AG09309 (cell line): Measurements from ENCODE around the gene HTR3D.

ENCODE experiments used
- DNase-seq: peaks from one replicate; pipeline ENCODE4 v3.0.0-alpha.2; 2010; ENCODE audit warnings: low read depth
- H3K4me3 ChIP-seq: 2 replicates; pipeline ENCODE4 v1.5.1; 2011; ENCODE audit warnings: mild to moderate bottlenecking, low read depth, low read length, moderate library complexity; ENCODE audit not compliant: control insufficient read depth
- TF ChIP-seq, protein P1 (sequence below): IDR thresholded peaks from 2 replicates; pipeline ENCODE4 v1.5.1; 2011; ENCODE audit warnings: mild to moderate bottlenecking, low read depth, low read length, inconsistent platforms; ENCODE audit not compliant: insufficient read depth, control insufficient read depth; ENCODE audit errors: missing control alignments

Gene HTR3D

DNA sequence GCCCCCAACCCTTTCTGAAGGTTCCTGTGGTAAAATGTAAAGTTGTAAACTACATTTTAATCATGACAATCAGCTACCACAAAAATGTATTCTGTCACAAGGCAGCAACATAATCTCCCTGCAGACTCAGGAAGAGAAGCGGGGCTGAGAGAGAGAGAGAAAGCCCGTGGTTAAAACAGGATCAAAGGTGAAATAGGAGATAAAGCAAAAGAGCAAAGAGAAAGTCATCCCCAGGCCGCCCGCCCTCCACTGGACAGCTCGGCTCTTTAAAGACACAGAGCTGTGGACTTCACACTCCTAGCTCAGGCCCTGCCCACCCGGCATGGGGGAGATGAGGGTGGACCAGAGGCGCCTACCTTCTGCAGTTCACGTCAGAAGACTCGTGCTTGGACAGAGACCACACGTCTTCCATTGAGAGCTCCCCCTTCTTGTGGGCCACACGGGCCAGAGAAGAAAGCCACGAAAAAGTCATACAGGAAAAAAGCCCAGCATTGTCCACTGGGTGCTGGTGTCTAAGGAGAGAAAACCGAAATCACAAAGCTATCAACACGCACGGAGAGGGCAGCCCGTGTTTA is 43.2 kb upstream of the HTR3D start:
- DNase-seq: peak; percentile 52
- TF ChIP-seq, protein P1, sequence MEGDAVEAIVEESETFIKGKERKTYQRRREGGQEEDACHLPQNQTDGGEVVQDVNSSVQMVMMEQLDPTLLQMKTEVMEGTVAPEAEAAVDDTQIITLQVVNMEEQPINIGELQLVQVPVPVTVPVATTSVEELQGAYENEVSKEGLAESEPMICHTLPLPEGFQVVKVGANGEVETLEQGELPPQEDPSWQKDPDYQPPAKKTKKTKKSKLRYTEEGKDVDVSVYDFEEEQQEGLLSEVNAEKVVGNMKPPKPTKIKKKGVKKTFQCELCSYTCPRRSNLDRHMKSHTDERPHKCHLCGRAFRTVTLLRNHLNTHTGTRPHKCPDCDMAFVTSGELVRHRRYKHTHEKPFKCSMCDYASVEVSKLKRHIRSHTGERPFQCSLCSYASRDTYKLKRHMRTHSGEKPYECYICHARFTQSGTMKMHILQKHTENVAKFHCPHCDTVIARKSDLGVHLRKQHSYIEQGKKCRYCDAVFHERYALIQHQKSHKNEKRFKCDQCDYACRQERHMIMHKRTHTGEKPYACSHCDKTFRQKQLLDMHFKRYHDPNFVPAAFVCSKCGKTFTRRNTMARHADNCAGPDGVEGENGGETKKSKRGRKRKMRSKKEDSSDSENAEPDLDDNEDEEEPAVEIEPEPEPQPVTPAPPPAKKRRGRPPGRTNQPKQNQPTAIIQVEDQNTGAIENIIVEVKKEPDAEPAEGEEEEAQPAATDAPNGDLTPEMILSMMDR: no peak
- H3K4me3 ChIP-seq: no peak overlapping the region

DNA sequence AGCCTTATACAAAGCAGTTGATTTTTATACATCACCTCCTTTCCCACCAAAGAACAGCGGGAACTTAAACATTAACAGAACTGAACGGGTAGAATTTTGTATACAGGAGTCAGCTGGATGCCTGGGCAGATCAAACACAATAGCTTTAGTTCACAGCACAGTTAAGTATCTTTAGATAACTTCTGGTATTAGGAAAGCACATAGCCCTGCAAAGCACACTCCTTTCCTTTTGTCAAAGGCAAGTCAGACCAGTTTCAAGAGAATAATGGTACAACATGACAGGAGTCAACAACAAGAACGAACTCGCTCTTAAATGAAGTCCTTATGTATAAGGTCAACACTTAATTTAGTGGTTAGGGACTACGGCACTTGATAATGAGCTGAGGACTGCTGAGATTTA is 40.1 kb upstream of the HTR3D start:
- TF ChIP-seq, protein P1: no peak
- H3K4me3 ChIP-seq: no peak overlapping the region
- no peak for DNase-seq

DNA sequence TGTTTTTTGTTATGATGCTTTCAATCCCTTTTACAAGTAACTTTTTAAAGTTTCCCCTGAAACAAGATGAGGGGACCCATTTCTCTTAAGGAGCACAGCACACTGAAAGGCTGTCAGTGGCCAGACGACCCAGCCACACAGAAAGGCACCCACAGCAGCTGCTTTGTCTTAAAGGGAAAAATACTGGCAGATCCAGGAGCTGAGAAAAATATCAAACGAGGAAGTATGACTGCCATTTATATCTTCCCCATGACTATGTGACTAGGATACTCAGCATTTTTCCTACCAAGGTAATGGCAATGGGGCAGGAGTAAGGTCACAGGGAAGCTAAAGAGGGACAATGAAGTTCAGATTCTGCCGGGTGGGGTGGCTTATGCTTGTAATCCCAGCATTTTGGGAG is 29.8 kb upstream of the HTR3D start:
- no peak for DNase-seq
- H3K4me3 ChIP-seq: no peak overlapping the region
- TF ChIP-seq, protein P1: no peak

DNA sequence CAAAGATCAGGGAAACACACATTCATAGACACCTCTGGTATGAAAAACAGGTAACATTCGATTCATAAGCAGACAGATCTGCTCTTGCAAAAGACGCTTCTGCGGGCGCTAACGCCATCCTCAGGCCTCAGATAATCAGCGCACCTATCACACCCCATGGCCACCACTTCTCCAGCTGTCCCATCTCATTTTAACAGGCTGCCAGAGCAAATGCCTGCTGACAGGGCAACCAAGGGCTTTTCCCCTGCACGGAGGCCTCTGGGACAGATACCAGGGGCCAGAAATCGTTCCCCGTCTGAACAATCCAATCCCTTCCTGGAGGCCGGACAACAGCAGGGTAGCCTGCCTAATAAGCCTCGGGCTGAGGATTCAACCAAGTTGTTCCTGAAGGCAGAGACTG is 29.1 kb upstream of the HTR3D start:
- no peak overlapping the region for H3K4me3 ChIP-seq
- TF ChIP-seq, protein P1: no peak
- DNase-seq: no peak

DNA sequence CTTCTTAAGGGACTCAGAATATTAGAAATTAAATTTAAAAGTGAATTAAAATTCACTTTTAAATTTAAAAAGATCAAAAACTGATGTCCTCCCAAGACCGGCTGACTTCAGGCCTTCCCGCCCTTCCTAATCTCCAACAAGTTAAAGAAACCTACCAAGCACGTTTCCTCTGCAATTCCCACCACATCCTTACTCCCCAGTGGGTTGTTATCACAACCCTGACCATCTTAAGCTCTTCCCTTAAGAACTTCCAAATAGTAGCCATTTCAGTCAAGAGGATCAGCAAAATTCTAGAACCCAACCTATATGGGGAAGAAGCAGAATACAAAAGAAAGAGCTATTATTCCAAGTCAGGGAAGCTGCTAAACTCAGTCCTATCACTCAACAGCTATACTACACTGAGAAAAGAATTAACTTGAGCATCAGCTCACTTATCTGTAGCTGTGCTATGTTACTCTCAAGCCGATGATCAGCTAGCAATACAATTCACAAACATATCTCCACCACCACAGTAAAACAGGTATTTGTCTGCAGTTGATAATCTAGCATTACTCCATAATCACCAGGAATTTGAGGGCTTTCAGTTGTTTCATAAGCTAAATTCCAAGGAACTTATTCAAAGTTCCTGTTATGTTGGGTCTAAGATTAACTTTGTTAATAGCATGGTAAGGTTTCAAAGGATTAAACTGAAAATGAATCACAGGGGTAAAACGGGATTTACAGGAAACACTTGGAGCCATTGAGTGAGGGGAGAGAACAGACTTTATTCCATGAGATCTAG is 28.2 kb upstream of the HTR3D start:
- H3K4me3 ChIP-seq: no peak overlapping the region
- TF ChIP-seq, protein P1: no peak
- DNase-seq: peak; percentile 63

DNA sequence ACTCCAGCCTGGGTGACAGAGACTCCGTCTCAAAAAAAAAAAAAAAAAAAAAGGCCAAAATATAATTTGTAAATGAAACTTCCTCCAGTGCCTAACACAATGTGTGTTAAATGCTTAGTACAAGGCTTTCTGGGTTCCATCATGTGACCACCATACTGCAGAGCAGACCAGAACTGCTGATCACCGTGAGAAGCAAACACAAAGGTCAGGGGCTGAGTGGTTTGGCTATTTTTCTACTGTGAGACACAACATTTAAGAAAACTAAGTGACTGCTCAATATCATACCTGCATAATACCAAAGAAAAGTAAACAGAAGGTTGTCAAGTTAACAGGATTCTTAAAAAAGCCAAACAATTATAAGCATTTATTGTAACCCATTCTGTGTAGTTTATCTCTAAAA is 27.1 kb upstream of the HTR3D start:
- TF ChIP-seq, protein P1: no peak
- no peak for DNase-seq
- no peak overlapping the region for H3K4me3 ChIP-seq
